HG03354 (cell line): ENCODE measurements around the gene LY6G5C.

Experiments
- ATAC-seq: cut with Tn5 transposase; IDR thresholded peaks from one replicate; pipeline ENCODE4 v1.9.1; 2021; ENCODE audit warnings: mild to moderate bottlenecking; ENCODE audit not compliant: unreplicated experiment, poor library complexity, severe bottlenecking

Gene LY6G5C

GRCh38 chr6:31693535-31693934 is 12.7 kb upstream of the LY6G5C start:
- no peak for ATAC-seq

- no peak for ATAC-seq
Measured at GRCh38 chr6:31692886-31693285, 12.0 kb upstream of the LY6G5C start.

GRCh38 chr6:31692353-31692752 is 11.5 kb upstream of the LY6G5C start:
- no peak for ATAC-seq

- ATAC-seq, result no peak
Measured at GRCh38 chr6:31691564-31692108, 10.8 kb upstream of the LY6G5C start.

GRCh38 chr6:31691078-31691463 is 10.2 kb upstream of the LY6G5C start:
- ATAC-seq, result no peak

- ATAC-seq, result no peak
Measured at GRCh38 chr6:31690231-31691077, 9.6 kb upstream of the LY6G5C start.

GRCh38 chr6:31689249-31690110 is 8.6 kb upstream of the LY6G5C start:
- ATAC-seq, result no peak

- ATAC-seq, result no peak
Measured at GRCh38 chr6:31687860-31688693, 7.2 kb upstream of the LY6G5C start.

GRCh38 chr6:31687321-31687720 is 6.5 kb upstream of the LY6G5C start:
- ATAC-seq, result no peak

GRCh38 chr6:31686483-31686882 is 5.6 kb upstream of the LY6G5C start:
- ATAC-seq, result no peak

GRCh38 chr6:31683591-31683990 is 2.7 kb upstream of the LY6G5C start:
- no peak for ATAC-seq

- ATAC-seq, result peak; percentile 39
Measured at GRCh38 chr6:31681135-31681671, 336 bp upstream of the LY6G5C start.

GRCh38 chr6:31677955-31678354 is 2.9 kb downstream of the LY6G5C start:
- no peak for ATAC-seq

- ATAC-seq, result no peak
Measured at GRCh38 chr6:31676904-31677303, 4.0 kb downstream of the LY6G5C start.

- no peak for ATAC-seq
Measured at GRCh38 chr6:31676322-31676903, 4.5 kb downstream of the LY6G5C start.

GRCh38 chr6:31669676-31670075 is 11.2 kb downstream of the LY6G5C start, which contains the start of gene LY6G5B:
LY6G5B (plus strand) TSS chr6:31669976; CDS start chr6:31670951, 975 bp downstream.
- ATAC-seq, result no peak

- ATAC-seq, result no peak
Measured at GRCh38 chr6:31666337-31666965, 14.4 kb downstream of the LY6G5C start.

- ATAC-seq, result peak; percentile 82
Measured at GRCh38 chr6:31665501-31666336, 15.1 kb downstream of the LY6G5C start, which contains the start of gene CSNK2B. CSNK2B (plus strand) TSS chr6:31666080; CDS start chr6:31666832, 752 bp downstream.
